Measurements from ENCODE around the gene NUP98.
"Not testable (repeated sequence)": the region's sequence is repeated elsewhere in the genome, so short reads cannot be mapped to it uniquely, and the experiment has no call there.

The NUP98 gene

DNA sequence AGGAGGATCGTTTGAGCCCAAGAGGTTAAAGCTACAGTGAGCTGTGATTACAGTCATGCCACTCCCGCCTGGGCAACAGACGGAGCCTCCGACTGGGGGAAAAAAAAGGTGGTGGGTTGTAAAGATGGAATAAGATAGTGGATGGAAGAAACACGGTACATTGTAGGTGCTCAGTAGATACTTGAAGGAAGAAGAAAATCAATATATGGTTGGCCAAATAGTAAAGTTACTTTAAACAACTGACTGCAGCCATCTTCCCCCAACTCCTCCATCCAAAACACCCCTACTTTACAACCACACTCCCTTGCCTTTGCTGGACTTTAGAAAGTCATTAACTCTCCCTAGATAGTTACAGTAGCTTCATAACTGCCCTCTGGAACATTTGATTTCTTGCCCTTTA is 2.5 kb upstream of the NUP98 start:
- TF ChIP-seq, protein P1, sequence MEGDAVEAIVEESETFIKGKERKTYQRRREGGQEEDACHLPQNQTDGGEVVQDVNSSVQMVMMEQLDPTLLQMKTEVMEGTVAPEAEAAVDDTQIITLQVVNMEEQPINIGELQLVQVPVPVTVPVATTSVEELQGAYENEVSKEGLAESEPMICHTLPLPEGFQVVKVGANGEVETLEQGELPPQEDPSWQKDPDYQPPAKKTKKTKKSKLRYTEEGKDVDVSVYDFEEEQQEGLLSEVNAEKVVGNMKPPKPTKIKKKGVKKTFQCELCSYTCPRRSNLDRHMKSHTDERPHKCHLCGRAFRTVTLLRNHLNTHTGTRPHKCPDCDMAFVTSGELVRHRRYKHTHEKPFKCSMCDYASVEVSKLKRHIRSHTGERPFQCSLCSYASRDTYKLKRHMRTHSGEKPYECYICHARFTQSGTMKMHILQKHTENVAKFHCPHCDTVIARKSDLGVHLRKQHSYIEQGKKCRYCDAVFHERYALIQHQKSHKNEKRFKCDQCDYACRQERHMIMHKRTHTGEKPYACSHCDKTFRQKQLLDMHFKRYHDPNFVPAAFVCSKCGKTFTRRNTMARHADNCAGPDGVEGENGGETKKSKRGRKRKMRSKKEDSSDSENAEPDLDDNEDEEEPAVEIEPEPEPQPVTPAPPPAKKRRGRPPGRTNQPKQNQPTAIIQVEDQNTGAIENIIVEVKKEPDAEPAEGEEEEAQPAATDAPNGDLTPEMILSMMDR (IDR thresholded peaks at IDR 0.05; ENCODE audit: low read depth, low read length) = no peak
- no peak for DNase-seq
- Histone ChIP-seq H3K4me3 (ENCODE audit: low read depth, low read length) (no peak overlapping the region), H3K9me3 (no peaks in the 10 kb centered on the region), H3K27me3 (no peaks in the 10 kb centered on the region), H3K4me1 (no peaks in the 10 kb centered on the region), H3K36me3 (no peaks in the 10 kb centered on the region)

DNA sequence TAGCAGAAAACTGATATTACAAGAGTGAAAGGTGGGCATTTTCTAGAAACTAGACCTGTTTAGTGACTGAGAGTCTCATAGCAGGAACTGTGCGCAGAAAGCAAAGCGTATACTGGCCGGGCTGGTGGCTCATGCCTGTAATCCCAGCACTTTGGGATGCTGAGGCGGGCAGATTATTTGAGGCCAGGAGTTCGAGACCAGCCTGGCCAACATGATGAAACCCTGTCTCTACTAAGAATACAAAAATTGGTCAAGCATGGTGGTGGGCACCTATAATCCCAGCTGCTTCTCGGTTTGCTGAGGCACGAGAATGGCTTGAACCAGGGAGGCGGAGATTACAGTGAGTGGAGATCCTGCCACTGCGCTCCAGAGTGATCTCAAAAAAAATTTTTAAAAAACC is 1.8 kb upstream of the NUP98 start:
- no peaks in the 10 kb centered on the region for H3K9me3 ChIP-seq
- H3K4me1 ChIP-seq = no peaks in the 10 kb centered on the region
- H3K27me3 ChIP-seq = no peaks in the 10 kb centered on the region
- H3K4me3 ChIP-seq (ENCODE audit: low read depth, low read length) = no peak overlapping the region
- TF ChIP-seq, protein P1 (IDR thresholded peaks at IDR 0.05; ENCODE audit: low read depth, low read length) = no peak
- no peak for DNase-seq
- H3K36me3 ChIP-seq = no peaks in the 10 kb centered on the region

DNA sequence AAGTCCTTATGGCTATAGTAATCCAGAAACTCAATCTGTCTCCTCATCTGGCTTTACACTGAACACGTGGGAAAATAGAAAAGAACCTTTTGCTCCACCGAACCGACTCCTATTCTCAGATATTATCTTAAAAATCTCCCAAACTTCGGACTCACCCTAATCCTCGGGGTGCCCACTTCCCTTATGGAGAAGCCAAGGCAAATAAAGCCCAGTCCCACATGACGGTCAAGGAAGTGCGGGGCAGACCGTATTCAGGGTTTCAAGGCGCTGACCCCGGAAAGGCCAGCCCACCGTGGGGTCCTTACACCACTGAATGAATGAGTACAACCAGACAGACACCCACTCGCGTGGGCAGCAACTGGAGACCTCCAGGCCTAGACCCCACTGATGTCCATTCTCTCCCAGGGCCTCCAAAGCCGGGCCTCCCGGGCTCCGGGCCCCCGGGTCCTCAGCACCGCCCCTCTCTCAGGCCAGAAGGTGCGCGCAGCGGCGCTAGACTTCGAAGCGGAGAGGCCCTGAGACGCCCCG is 489 bp downstream of the NUP98 start:
- H3K27me3 ChIP-seq = no peaks in the 10 kb centered on the region
- DNase-seq = no peak
- no peaks in the 10 kb centered on the region for H3K4me1 ChIP-seq
- TF ChIP-seq, protein P1 (IDR thresholded peaks at IDR 0.05; ENCODE audit: low read depth, low read length) = no peak
- H3K4me3 ChIP-seq (ENCODE audit: low read depth, low read length) = peak overlapping the region; percentile 73
- H3K36me3 ChIP-seq = peaks cover 9% of the 10 kb centered on the region
- no peaks in the 10 kb centered on the region for H3K9me3 ChIP-seq

DNA sequence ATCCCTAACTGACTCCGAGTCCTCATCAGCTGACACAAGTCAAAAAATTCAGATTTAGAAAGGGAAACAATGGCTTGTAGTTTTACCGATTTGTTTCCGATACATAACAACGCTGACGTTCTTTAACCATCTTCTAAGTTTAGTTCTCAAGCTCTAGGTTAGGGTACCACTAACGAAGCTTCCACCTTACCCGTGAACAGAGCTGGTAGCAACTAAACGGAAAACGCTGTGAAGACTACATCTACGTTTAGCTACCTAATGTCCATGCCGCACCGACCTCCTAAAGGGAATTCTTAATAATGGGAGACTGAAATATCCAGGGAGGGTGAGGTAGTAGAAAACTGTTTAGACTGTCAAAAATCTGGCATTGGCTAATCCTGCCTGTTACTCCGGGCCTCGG is 1.0 kb downstream of the NUP98 start:
- DNase-seq = no peak
- H3K9me3 ChIP-seq = no peaks in the 10 kb centered on the region
- no peaks in the 10 kb centered on the region for H3K4me1 ChIP-seq
- peak overlapping the region; percentile 73 for H3K4me3 ChIP-seq (ENCODE audit: low read depth, low read length)
- H3K36me3 ChIP-seq = peaks cover 9% of the 10 kb centered on the region
- TF ChIP-seq, protein P1 (IDR thresholded peaks at IDR 0.05; ENCODE audit: low read depth, low read length) = no peak
- H3K27me3 ChIP-seq = no peaks in the 10 kb centered on the region

DNA sequence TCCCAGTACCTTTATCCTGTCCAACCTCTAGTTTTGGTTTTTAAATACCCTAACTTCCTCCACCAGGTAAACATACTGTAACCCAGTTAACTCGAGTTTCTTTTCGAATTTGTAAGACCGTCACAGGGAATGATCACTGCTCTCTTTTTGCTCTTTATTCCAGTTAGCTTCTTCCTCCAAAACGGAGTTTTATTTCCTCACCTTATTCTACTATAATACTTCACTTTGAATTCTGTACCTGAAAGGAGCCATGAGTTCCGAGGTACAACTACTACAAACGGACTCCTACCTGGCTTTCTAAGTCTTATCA is 1.4 kb downstream of the NUP98 start:
- TF ChIP-seq, protein P1 (IDR thresholded peaks at IDR 0.05; ENCODE audit: low read depth, low read length) = no peak
- no peak for DNase-seq
- no peaks in the 10 kb centered on the region for H3K4me1 ChIP-seq
- H3K4me3 ChIP-seq (ENCODE audit: low read depth, low read length) = peak overlapping the region; percentile 73
- peaks cover 9% of the 10 kb centered on the region for H3K36me3 ChIP-seq
- H3K9me3 ChIP-seq = no peaks in the 10 kb centered on the region
- no peaks in the 10 kb centered on the region for H3K27me3 ChIP-seq

DNA sequence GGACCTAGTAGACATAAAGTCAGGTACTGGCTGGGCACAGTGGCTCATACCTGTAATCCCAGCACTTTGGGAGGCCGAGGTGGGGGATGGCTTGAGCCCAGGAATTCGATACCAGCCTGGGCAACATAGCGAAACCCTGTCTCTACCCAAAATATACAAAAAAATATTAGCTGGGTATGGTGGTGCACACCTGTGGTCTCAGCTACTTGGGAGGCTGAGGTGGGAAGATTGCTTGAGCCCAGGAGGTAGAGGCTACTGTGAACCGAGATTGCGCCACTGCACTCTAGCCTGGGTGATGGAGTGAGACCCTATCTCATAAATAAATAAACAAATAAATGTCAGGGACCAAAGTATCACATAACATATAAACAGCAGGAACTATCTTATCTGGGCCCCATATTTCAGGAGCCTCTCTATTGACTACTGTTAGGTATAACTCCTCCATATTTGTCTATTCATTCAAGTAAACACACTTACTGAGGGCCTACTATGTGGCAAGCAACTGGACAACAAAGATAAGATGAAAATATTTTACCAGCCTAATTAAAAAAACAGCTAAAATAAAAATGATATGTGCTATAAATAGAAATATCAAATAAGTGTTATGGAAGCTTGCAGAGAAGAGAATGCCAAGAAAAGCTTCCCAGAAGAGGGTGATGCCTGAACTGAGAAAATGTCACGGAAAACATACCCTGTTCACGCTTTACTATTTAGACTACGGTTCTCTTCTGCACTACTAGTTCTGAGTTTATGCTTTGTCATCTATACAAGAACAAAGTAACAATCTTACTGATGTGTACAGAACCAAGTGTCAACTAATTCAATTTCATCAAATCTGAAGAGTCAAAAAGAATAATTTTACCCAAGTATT is 2.0 kb downstream of the NUP98 start:
- H3K4me3 ChIP-seq (ENCODE audit: low read depth, low read length) = peak overlapping the region; percentile 73; the same call in 1 of the 2 replicates
- peaks cover 9% of the 10 kb centered on the region for H3K36me3 ChIP-seq
- DNase-seq = no peak
- H3K9me3 ChIP-seq = no peaks in the 10 kb centered on the region
- H3K4me1 ChIP-seq = no peaks in the 10 kb centered on the region
- TF ChIP-seq, protein P1 (IDR thresholded peaks at IDR 0.05; ENCODE audit: low read depth, low read length) = no peak
- H3K27me3 ChIP-seq = no peaks in the 10 kb centered on the region

DNA sequence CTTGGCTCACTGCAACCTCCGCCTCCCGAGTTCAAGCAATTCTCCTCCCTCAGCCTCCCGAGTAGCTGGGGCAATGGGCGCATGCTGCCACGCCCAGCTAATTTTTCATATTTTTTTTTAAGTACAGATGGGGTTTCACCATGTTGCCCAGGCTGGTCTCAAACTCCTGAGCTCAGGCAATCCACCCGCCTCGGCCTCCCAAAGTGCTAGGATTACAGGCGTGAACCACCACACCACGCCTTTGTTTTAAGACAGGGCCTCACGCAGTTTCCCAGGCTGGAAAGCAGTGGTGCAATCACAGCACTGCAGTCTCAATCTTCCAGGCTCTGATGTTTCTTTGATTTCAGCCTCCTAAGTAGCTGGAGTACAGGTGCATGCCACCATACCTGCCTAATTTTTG is 3.0 kb downstream of the NUP98 start:
- not testable (repeated sequence) for DNase-seq; H3K9me3 ChIP-seq; H3K4me3 ChIP-seq (ENCODE audit: low read depth, low read length); H3K27me3 ChIP-seq; H3K4me1 ChIP-seq; H3K36me3 ChIP-seq

Data from BE2C (cell line).